ENCODE results near the gene SNAPC2.

SNAPC2 gene

DNA sequence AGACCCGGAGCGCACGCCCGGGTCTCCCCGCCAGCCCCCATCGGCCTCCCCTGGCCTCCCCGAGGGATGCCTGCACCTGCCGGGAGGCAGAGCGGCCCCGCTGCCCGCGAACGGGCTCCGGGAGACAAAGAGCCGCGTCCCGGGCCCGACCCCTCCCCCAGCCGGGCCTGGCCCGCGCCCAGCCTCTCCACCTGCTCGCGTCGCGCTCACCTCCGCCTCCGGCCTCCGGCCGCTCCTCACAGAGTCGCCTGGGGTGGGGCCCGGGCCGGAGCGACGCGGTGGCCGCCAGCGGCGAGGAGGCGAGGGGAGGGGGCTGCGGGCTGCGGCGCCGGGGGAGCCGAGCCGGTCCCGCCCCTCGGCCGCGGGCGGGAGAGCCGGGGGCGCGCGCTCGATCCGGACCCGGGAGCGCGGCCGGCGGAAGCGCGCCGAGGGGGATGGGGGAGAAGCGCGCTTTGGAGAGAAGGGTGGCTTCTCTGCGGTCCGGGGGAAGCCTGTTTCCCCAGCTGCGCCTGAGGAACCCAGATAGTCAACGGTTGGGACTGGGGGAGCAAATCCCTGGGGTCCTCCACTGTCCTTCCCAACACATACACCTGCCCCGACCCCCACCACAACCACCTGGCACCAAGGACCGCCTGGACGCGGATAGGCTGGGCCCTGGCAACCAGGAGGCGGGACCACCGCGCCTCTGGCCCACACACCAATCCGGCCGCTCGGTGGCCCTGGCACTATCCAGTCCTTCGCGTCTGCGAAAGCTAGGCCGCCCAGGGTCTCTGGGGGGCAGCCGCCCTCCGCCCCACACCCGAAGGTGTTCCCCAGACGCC is 45.9 kb upstream of the SNAPC2 start, which contains the start of gene PRR36:
TSS of gene PRR36 (minus strand) at position 315 of the 821 bp plus-strand sequence. CDS start 701 bp downstream, outside the sequence.
- TF ChIP-seq, protein P1, sequence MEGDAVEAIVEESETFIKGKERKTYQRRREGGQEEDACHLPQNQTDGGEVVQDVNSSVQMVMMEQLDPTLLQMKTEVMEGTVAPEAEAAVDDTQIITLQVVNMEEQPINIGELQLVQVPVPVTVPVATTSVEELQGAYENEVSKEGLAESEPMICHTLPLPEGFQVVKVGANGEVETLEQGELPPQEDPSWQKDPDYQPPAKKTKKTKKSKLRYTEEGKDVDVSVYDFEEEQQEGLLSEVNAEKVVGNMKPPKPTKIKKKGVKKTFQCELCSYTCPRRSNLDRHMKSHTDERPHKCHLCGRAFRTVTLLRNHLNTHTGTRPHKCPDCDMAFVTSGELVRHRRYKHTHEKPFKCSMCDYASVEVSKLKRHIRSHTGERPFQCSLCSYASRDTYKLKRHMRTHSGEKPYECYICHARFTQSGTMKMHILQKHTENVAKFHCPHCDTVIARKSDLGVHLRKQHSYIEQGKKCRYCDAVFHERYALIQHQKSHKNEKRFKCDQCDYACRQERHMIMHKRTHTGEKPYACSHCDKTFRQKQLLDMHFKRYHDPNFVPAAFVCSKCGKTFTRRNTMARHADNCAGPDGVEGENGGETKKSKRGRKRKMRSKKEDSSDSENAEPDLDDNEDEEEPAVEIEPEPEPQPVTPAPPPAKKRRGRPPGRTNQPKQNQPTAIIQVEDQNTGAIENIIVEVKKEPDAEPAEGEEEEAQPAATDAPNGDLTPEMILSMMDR (IDR thresholded peaks at IDR 0.05; ENCODE audit: low read depth, low read length), result no peak
- DNase-seq (ENCODE audit: extremely low read depth, low read depth), result no peak

DNA sequence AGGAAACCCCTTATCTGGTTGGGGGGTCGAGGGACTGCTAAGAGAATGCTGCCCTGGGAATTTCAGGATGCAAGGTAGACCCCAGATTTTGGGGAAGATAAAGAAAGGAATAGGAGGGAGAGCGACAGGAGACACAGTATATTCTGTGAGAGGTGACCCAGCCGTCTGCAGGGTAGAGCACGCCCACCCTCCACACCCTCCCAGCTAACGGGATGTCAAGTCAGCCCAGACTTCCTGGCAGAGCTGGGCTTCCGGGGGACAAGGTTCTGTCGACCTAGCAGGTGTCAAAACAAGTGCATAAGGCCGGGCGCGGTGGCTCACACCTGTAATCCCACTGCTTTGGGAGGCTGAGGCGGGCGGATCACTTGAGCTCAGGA is 45.3 kb upstream of the SNAPC2 start:
- TF ChIP-seq, protein P1 (IDR thresholded peaks at IDR 0.05; ENCODE audit: low read depth, low read length), result no peak
- DNase-seq (ENCODE audit: extremely low read depth, low read depth), result no peak

DNA sequence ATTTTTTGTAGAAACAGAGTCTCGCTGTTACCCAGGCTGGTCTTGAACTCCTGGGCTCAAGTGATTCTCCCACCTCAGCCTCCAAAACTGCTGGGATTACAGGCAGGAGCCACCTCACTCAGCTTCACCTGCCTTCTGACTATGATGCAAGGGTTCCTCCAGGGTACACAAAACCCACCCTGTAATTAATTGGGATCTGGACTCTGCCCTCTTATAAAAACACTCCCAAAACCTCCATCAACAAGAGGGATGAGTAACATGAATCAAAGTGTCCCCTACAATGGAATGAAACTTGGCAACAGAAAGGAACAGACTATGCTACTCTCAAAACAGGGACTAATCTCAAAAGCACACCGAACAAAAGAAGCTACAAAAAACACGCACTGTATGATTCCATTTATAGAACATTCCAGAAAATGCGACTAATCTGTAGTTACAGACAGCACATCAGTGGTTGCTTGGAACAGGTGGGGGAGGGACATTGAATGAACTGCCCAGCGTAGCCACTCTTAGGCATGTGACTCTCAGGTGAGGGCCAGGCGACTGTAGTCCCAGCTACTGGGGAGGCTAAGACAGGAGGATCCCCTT is 42.8 kb upstream of the SNAPC2 start:
- TF ChIP-seq, protein P1 (IDR thresholded peaks at IDR 0.05; ENCODE audit: low read depth, low read length), result no peak
- no peak for DNase-seq (ENCODE audit: extremely low read depth, low read depth)

DNA sequence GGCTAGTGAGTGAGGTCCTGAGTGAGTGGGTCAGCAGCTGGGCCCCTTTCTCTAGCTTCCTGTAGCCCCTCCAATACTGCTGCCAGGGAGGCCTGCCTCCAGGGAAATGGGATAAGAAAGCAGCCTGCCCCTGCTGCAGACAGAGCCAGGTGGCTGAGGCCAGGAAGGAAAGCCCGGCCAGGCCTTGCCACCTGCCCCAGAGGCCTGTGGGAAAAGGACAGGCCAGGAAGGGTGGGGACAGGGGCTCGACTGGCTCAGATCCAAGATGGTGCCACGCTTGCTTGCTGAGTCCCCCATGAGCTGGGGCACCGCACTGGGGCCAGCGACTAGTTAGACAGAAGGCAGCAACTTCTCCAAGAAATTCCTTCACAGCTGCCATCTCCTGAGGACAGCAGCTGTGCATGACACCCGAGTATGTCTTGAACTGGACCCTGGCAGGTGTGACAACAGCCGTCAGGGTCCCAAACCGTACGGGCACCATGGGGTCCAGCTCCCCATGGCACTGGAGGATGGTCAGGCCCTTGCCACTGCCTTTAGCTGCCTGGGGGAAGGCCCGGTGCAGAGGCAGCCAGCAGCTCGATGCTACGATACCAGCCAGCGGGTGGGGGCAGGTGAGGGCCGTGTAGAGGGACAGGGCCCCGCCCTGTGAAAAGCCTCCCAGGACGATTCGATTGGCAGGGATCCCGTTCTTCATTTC is 40.9 kb upstream of the SNAPC2 start:
- no peak for DNase-seq (ENCODE audit: extremely low read depth, low read depth)
- TF ChIP-seq, protein P1 (IDR thresholded peaks at IDR 0.05; ENCODE audit: low read depth, low read length), result no peak

DNA sequence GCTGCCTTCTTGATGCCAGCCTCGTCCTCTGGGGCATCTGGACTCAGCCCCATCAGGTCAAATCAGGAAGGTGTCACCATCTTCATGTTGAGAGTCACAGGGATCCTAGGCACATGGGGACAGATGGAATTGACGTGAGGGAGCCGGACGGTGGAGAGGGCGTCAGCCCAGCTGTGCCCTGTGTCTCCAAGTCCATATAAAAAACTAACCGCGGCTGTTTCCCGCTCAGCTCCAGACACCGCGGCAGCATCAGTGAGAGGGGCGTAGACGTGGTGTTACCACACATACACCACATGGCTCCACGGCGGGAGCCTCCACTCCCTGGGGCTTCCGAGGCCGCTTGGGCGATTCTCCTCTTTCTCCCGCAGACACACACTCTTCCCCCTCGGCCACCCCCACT is 40.3 kb upstream of the SNAPC2 start:
- no peak for DNase-seq (ENCODE audit: extremely low read depth, low read depth)
- TF ChIP-seq, protein P1 (IDR thresholded peaks at IDR 0.05; ENCODE audit: low read depth, low read length), result no peak

DNA sequence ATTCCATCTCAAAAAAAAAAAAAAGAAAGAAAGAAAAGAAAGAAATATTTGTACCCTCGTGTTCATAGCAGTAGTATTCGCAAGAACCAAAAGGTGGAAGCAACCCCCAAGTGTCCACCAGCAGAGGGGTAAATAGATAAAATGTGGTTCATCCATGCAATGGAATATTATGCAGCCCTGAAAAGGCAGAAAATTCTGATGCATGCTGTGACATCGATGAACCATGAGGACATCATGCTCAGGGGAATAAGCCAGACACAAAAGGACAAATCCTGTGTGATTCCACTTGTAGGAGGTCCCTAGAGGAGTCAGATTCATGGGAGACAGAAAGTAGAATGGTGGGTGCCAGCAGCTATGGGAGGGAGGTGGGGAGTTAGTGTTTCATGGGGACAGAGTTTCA is 38.2 kb upstream of the SNAPC2 start:
- no peak for DNase-seq (ENCODE audit: extremely low read depth, low read depth)
- TF ChIP-seq, protein P1 (IDR thresholded peaks at IDR 0.05; ENCODE audit: low read depth, low read length), result no peak

DNA sequence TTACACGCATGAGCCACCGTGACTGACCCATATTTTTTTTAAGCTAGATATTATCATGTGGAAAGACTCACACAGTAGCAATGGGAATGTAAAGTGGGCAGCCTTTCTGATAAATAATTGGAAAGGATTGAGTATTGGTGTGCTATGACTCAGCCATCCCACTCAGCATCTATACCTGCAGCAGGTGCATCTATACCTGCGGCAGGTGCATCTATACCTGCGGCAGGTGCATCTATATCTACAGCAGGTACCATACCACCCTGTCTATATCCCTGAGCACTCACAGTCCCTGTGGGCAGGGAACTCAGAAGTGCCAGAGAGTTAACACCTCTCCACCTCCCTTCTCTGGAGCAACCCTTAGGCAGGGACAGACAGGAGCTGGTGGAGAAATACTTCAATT is 37.0 kb upstream of the SNAPC2 start:
- TF ChIP-seq, protein P1 (IDR thresholded peaks at IDR 0.05; ENCODE audit: low read depth, low read length), result no peak
- no peak for DNase-seq (ENCODE audit: extremely low read depth, low read depth)

Measured in AG09319 (cell line).